Measurements from ENCODE around the gene EIF4B. TPM values are rescaled to one million over a fixed set of nuclear protein-coding genes. Genes with fewer than 3 reads are reported as not detected.

The EIF4B gene
- total and polyA plus RNA-seq, 2 of the 13 experiments (the other 11 are each of a cell fraction or from before 2014, with no cell fraction given): 416 to 548 TPM

DNA sequence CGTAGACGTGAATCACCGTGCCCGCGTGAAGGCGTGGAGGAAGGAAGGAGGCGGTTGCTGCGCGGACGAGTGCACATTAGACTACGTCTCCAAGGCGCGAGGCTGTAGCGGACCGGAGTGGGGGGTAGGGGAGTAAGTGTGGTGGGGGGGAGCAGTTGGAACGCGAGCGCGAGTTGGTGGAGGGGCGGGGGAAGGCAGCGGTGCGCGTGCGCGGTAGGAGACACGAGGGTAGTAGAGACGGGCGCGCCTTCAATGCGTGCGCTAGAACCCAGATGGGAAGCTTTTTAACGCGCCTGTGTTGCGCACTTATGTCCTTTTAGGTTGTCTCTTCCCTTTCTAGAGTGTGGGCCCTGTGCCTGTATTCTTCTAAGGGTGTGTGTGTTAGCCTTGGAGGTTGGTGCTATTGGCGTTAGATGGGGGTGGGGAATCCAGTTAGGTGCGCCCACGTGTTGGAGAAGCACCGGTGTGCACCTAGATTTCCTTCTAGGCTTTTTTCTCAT lies 604 bp downstream of the EIF4B start (continued):
- TF ChIP-seq, protein P1, sequence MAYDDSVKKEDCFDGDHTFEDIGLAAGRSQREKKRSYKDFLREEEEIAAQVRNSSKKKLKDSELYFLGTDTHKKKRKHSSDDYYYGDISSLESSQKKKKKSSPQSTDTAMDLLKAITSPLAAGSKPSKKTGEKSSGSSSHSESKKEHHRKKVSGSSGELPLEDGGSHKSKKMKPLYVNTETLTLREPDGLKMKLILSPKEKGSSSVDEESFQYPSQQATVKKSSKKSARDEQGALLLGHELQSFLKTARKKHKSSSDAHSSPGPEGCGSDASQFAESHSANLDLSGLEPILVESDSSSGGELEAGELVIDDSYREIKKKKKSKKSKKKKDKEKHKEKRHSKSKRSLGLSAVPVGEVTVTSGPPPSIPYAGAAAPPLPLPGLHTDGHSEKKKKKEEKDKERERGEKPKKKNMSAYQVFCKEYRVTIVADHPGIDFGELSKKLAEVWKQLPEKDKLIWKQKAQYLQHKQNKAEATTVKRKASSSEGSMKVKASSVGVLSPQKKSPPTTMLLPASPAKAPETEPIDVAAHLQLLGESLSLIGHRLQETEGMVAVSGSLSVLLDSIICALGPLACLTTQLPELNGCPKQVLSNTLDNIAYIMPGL (CRISPR knock-in tag; IDR thresholded peaks at IDR 0.05; ENCODE audit: borderline replicate concordance in 1 of 2, low read depth in 1 of 2): peak in 1 of 2 experiments; percentile 52; a peak in 2 of 4 replicates
- no peak for TF ChIP-seq ZNF883 (CRISPR knock-in tag; IDR thresholded peaks at IDR 0.05; ENCODE audit: not compliant biosample characterization)
- no peak for TF ChIP-seq ZNF83 (CRISPR knock-in tag; IDR thresholded peaks at IDR 0.05; ENCODE audit: borderline replicate concordance)
- TF ChIP-seq, protein P2, sequence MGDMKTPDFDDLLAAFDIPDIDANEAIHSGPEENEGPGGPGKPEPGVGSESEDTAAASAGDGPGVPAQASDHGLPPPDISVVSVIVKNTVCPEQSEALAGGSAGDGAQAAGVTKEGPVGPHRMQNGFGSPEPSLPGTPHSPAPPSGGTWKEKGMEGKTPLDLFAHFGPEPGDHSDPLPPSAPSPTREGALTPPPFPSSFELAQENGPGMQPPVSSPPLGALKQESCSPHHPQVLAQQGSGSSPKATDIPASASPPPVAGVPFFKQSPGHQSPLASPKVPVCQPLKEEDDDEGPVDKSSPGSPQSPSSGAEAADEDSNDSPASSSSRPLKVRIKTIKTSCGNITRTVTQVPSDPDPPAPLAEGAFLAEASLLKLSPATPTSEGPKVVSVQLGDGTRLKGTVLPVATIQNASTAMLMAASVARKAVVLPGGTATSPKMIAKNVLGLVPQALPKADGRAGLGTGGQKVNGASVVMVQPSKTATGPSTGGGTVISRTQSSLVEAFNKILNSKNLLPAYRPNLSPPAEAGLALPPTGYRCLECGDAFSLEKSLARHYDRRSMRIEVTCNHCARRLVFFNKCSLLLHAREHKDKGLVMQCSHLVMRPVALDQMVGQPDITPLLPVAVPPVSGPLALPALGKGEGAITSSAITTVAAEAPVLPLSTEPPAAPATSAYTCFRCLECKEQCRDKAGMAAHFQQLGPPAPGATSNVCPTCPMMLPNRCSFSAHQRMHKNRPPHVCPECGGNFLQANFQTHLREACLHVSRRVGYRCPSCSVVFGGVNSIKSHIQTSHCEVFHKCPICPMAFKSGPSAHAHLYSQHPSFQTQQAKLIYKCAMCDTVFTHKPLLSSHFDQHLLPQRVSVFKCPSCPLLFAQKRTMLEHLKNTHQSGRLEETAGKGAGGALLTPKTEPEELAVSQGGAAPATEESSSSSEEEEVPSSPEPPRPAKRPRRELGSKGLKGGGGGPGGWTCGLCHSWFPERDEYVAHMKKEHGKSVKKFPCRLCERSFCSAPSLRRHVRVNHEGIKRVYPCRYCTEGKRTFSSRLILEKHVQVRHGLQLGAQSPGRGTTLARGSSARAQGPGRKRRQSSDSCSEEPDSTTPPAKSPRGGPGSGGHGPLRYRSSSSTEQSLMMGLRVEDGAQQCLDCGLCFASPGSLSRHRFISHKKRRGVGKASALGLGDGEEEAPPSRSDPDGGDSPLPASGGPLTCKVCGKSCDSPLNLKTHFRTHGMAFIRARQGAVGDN (CRISPR knock-in tag; IDR thresholded peaks at IDR 0.05): peak; percentile 45
- TF ChIP-seq, protein P3, sequence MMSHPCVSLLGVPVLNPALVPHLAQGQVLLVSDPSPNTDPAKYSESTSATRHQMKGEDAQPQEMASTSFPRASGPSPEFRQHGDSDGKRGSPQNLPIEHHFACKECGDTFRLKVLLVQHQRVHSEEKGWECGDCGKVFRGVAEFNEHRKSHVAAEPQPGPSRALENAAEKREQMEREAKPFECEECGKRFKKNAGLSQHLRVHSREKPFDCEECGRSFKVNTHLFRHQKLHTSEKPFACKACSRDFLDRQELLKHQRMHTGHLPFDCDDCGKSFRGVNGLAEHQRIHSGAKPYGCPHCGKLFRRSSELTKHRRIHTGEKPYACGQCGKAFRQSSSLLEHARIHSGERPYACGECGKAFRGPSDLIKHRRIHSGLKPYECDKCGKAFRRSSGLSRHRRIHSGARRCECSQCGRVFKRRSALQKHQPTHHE (CRISPR knock-in tag; IDR thresholded peaks at IDR 0.05; ENCODE audit: borderline replicate concordance): peak; percentile 51; the same call in 1 of the 2 replicates
- TF ChIP-seq, protein P4, sequence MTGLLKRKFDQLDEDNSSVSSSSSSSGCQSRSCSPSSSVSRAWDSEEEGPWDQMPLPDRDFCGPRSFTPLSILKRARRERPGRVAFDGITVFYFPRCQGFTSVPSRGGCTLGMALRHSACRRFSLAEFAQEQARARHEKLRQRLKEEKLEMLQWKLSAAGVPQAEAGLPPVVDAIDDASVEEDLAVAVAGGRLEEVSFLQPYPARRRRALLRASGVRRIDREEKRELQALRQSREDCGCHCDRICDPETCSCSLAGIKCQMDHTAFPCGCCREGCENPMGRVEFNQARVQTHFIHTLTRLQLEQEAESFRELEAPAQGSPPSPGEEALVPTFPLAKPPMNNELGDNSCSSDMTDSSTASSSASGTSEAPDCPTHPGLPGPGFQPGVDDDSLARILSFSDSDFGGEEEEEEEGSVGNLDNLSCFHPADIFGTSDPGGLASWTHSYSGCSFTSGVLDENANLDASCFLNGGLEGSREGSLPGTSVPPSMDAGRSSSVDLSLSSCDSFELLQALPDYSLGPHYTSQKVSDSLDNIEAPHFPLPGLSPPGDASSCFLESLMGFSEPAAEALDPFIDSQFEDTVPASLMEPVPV (CRISPR knock-in tag; IDR thresholded peaks at IDR 0.05): no peak
- 0 out of 2 replicates have a peak, but pooled peaks have one; percentile 20 for TF ChIP-seq ZNF792 (CRISPR knock-in tag; IDR thresholded peaks at IDR 0.05)
- TF ChIP-seq POLR2A (IDR thresholded peaks at IDR 0.05; ENCODE audit: insufficient read depth in 1 of 2, low read depth in 2 of 2, low read length in 2 of 2): peak; percentile 67 to 78
- peak; percentile 17 for TF ChIP-seq CCAR2 (optimal IDR thresholded peaks at IDR 0.05; ENCODE audit: low read depth, low read length)
- TF ChIP-seq ZNF570 (CRISPR knock-in tag; IDR thresholded peaks at IDR 0.05; ENCODE audit: borderline replicate concordance): no peak
- TF ChIP-seq ZNF253 (CRISPR knock-in tag; IDR thresholded peaks at IDR 0.05; ENCODE audit: borderline replicate concordance): no peak
- TF ChIP-seq, protein P5, sequence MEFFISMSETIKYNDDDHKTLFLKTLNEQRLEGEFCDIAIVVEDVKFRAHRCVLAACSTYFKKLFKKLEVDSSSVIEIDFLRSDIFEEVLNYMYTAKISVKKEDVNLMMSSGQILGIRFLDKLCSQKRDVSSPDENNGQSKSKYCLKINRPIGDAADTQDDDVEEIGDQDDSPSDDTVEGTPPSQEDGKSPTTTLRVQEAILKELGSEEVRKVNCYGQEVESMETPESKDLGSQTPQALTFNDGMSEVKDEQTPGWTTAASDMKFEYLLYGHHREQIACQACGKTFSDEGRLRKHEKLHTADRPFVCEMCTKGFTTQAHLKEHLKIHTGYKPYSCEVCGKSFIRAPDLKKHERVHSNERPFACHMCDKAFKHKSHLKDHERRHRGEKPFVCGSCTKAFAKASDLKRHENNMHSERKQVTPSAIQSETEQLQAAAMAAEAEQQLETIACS (CRISPR knock-in tag; IDR thresholded peaks at IDR 0.05): peak; percentile 83
- TF ChIP-seq ZNF264 (CRISPR knock-in tag; IDR thresholded peaks at IDR 0.05): 0 out of 2 replicates have a peak, but pooled peaks have one; percentile 50
- 0 out of 2 replicates have a peak, but pooled peaks have one; percentile 2 for TF ChIP-seq ZBTB42 (CRISPR knock-in tag; IDR thresholded peaks at IDR 0.05)
- TF ChIP-seq, protein P6, sequence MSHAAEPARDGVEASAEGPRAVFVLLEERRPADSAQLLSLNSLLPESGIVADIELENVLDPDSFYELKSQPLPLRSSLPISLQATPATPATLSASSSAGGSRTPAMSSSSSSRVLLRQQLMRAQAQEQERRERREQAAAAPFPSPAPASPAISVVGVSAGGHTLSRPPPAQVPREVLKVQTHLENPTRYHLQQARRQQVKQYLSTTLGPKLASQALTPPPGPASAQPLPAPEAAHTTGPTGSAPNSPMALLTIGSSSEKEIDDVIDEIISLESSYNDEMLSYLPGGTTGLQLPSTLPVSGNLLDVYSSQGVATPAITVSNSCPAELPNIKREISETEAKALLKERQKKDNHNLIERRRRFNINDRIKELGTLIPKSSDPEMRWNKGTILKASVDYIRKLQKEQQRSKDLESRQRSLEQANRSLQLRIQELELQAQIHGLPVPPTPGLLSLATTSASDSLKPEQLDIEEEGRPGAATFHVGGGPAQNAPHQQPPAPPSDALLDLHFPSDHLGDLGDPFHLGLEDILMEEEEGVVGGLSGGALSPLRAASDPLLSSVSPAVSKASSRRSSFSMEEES (CRISPR knock-in tag; IDR thresholded peaks at IDR 0.05): no peak
- no peak; the same call in 1 of the 2 replicates for TF ChIP-seq ZNF605 (CRISPR knock-in tag; IDR thresholded peaks at IDR 0.05)
- no peak for TF ChIP-seq ZNF235 (CRISPR knock-in tag; IDR thresholded peaks at IDR 0.05; ENCODE audit: borderline replicate concordance)
